Activated CD8-positive, alpha-beta memory T cell treated with anti-CD3 and anti-CD28 coated beads, Interleukin-2, amount 50 U/mL, for 4 hours (primary cell): ENCODE data around the gene NR3C2.
"Not testable (repeated sequence)": the region's sequence is repeated elsewhere in the genome, so short reads cannot be mapped to it uniquely, and the experiment has no call there.

ENCODE experiments used
- DNase-seq: peaks from one replicate; pipeline ENCODE4 v3.0.0-alpha.2; 2020

Gene NR3C2

GRCh38 chr4:148364525-148364924 lies 77.7 kb downstream of the NR3C2 start:
- DNase-seq, result no peak

- no peak for DNase-seq
Observed at GRCh38 chr4:148359769-148360168, 82.4 kb downstream of the NR3C2 start.

GRCh38 chr4:148355442-148356123 lies 86.6 kb downstream of the NR3C2 start:
- DNase-seq, result no peak

- DNase-seq, result no peak
Observed at GRCh38 chr4:148354186-148354585, 88.0 kb downstream of the NR3C2 start.

GRCh38 chr4:148353571-148353970 lies 88.6 kb downstream of the NR3C2 start:
- no peak for DNase-seq

- no peak for DNase-seq
Observed at GRCh38 chr4:148349153-148349552, 93.1 kb downstream of the NR3C2 start.

GRCh38 chr4:148346657-148347056 lies 95.6 kb downstream of the NR3C2 start:
- no peak for DNase-seq

- no peak for DNase-seq
Observed at GRCh38 chr4:148345509-148345908, 96.7 kb downstream of the NR3C2 start.

- no peak for DNase-seq
Observed at GRCh38 chr4:148344941-148345340, 97.3 kb downstream of the NR3C2 start.

GRCh38 chr4:148344352-148344751 lies 97.9 kb downstream of the NR3C2 start:
- DNase-seq, result no peak

- no peak for DNase-seq
Observed at GRCh38 chr4:148341980-148342800, 100.0 kb downstream of the NR3C2 start.

- DNase-seq, result no peak
Observed at GRCh38 chr4:148335133-148335532, 107.1 kb downstream of the NR3C2 start.

GRCh38 chr4:148333265-148333664 lies 108.9 kb downstream of the NR3C2 start:
- DNase-seq, result no peak

GRCh38 chr4:148332486-148332885 lies 109.7 kb downstream of the NR3C2 start:
- DNase-seq, result no peak

- no peak for DNase-seq
Observed at GRCh38 chr4:148330724-148331123, 111.5 kb downstream of the NR3C2 start.

GRCh38 chr4:148330161-148330560 lies 112.1 kb downstream of the NR3C2 start:
- no peak for DNase-seq

- no peak for DNase-seq
Observed at GRCh38 chr4:148329751-148330150, 112.5 kb downstream of the NR3C2 start.

- no peak for DNase-seq
Observed at GRCh38 chr4:148327683-148328082, 114.5 kb downstream of the NR3C2 start.

- DNase-seq, result not testable (repeated sequence)
Observed at GRCh38 chr4:148323316-148323715, 118.9 kb downstream of the NR3C2 start.

- no peak for DNase-seq
Observed at GRCh38 chr4:148315049-148315448, 127.2 kb downstream of the NR3C2 start.

- no peak for DNase-seq
Observed at GRCh38 chr4:148312956-148313490, 129.2 kb downstream of the NR3C2 start.

GRCh38 chr4:148311526-148311925 lies 130.7 kb downstream of the NR3C2 start:
- DNase-seq, result no peak

- no peak for DNase-seq
Observed at GRCh38 chr4:148310756-148311155, 131.5 kb downstream of the NR3C2 start.

GRCh38 chr4:148305751-148306150 lies 136.5 kb downstream of the NR3C2 start:
- DNase-seq, result no peak
